HG03097 (cell line): ENCODE measurements around the gene MYO3B.
"Not testable (repeated sequence)": the region's sequence is repeated elsewhere in the genome, so short reads cannot be mapped to it uniquely, and the experiment has no call there.

ENCODE experiments used
- ATAC-seq: cut with Tn5 transposase; IDR thresholded peaks from one replicate; pipeline ENCODE4 v1.9.1; 2021; ENCODE audit not compliant: unreplicated experiment, low FRiP score

MYO3B gene

GRCh38 chr2:170396799-170397459 is 219.0 kb downstream of the MYO3B start:
- ATAC-seq: no peak

- no peak for ATAC-seq
These were observed 223.2 kb downstream of the MYO3B start for GRCh38 chr2:170401187-170401586.

DNA sequence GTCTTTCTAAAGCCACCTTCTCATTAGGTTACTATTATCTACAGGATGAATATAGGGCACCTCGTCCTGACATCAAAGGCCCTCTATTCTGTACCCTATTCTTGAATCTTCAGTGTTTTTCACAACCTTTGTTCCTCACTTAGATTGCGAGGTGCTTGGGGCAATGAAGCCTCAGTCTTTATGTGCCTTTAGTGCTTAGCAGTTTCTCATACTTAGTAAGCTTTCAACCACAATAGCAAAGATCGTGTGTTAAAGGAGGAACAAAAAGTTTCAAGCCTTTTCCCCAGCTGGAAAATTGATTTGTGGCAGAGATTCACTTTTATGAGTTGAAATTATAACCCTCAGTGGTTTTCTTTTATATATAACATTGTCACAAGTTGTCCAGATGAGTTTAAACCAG is 226.9 kb downstream of the MYO3B start:
- no peak for ATAC-seq

GRCh38 chr2:170405326-170405725 is 227.4 kb downstream of the MYO3B start:
- ATAC-seq: no peak

GRCh38 chr2:170408461-170409163 is 230.7 kb downstream of the MYO3B start:
- ATAC-seq: no peak

- ATAC-seq: no peak
These were observed 231.2 kb downstream of the MYO3B start for GRCh38 chr2:170409164-170409535.

DNA sequence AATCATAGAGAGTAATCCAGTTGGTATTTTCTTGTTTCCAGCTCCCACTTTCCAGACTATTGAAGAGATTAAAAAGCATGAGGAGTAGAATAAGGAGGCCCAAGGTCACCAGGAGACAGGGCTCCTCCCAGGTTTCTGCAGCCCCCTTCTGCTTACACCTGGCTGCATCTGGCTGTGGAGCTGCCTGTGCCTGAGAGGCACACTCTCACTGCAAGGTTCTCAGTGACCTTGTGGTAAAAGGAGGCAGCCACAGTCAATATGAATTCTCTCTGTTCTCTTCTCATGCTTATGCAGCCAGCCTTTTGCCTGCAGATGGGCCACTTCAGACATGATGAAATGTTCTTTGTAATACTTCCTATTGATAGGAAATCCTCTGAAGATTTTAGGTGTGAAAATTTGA is 233.7 kb downstream of the MYO3B start:
- no peak for ATAC-seq

GRCh38 chr2:170420961-170421687 is 243.2 kb downstream of the MYO3B start:
- ATAC-seq: no peak

GRCh38 chr2:170423919-170424318 is 246.0 kb downstream of the MYO3B start:
- ATAC-seq: no peak

DNA sequence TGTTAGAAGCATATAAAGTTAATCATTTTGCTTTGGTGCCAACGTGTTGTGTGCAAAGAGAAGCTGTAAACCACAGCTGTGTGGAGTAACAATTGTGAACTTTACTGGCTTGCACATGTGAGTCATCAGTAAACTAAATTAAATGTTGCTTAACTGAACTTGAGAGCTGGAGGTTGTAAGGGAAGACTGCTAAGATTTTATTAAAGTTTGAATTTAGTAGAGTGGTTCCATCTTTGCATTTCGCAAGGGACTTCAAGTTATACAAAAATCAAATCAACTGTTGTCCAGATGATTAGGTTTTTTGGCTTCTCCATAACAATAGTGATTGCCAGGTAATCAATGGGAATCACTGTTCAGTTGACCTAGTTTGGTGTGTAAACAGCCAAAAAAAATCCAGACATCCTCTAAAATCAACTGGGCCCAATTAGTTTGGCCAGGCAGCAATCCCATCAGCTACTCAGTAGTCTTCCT is 247.4 kb downstream of the MYO3B start:
- ATAC-seq: no peak

DNA sequence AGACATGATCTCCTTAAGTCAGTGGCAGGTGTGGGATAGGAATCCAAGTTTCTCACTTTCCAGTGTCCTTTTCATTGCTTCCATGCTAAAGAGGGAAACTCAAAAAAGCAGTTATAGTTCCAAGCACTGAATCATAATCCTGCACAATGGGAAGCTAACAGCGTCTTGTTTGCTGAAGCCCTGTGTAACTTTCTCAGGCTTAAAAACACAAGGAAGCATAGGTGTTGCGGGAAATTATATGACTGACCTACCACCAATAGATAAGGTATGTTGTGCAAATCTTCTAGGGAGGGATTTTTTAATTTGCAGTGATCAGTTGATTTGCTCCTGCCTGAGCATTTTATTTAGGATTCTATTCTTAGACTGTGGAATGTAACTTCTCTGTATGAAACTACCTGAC is 250.9 kb downstream of the MYO3B start:
- ATAC-seq: no peak

GRCh38 chr2:170432823-170433222 is 254.9 kb downstream of the MYO3B start:
- ATAC-seq: no peak

DNA sequence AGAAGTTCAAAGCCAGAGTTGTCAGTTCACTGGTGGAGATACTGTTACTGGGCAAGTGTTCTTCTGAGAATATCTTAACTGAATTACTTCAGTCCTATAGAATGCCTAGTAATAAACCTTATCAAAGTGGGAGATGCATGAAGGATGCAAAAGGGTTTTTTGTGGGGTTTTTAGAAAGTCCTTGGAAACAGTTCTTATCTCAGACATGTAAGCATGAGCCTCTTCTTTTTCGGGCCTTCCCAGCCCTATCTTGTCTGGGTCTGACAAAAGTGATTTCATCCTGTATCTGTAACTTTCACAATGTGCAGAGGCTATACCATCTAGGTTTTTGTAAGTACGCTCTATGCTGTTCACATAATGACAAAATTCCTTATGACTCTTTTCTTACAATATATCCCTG is 255.5 kb downstream of the MYO3B start:
- no peak for ATAC-seq

DNA sequence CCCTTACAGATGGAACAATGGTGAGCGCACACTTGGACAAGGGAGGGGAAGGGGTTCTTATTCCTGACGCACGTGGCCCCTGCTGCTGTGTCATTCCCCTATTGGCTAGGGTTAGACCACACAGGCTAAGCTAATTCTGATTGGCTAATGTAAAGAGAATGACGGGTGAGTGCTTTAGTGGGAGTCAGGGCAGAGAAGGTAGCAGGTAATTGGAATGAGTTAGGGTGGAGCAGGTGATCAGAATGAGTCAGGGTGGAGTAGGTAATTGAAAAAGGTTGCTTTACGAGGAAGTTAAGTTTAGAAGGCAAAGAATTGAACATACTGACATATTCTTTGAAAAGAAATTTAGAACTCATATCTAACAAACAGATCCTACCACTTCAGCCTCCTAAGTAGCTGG is 256.4 kb downstream of the MYO3B start:
- not testable (repeated sequence) for ATAC-seq

DNA sequence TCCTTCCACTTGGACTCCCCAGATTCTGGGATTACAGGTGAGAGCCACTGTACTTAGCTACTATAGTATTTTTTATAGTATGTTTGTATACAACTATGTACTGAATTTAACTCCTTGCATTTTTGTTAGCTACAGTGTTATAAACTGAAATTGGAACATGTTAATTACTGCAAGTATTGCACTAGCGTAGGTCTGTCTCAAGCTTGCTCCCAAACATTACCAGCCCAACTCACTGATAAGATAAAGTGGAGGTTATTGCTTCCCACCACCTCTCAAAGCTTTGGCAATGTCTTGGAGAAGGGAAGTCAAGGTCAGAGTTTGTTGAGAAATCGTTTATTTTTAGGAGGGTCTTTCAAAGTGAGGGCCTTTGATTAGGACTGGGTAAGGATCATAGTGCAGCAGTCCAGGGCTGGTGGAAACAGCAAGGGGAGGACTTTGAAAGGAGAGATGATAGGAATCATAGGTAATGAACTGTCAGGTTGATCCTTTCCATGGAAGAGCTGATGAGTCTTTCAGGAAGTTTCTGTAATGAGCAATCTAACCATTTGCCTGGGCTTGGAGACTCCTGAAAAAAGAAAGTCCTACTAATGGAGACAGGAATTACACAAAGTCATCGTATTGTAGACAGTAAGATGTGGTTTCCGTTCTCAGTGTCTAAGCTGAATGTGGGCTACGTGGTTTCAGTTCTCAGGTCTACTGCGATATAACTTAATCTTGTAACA is 257.1 kb downstream of the MYO3B start:
- no peak for ATAC-seq

DNA sequence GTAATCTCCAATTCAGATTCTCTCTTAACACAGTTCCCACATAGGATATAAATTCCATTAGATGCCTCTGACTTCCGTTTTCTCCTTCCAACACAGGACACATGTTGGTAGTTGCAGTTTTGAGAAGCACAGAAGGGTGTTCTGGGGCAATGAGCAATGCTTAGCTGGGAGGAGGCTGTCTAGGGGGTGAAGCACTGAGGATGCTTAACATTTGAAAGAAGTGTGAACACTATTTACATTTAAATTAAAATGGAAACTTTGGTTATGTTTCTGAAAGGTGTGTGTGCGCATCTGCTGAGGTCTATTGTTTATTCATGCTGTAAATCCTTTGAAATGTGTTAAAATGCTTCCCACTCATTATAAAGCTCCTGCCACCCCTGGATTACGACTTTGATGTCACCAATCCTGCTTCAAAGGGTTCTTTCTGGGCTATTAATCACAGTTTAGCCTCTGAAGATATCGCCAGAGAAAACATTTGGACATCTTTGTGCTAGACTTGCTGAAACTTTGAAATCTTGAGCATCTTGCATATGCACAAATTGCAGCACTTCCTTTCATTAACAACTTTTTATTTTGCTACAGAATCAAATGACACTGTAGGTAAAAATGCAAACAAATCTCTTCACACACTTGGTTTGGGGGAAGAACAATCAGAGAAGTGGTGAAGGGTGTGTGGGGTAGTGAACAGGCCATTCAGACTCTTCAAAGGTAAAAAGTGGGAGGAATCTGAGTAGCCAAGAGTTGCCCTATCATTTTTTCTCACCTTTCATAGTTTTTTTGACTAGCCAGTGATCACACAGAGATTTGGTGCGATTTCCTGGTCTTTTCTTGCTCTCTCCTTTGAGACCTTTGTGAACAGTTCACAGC is 258.4 kb downstream of the MYO3B start:
- ATAC-seq: no peak

DNA sequence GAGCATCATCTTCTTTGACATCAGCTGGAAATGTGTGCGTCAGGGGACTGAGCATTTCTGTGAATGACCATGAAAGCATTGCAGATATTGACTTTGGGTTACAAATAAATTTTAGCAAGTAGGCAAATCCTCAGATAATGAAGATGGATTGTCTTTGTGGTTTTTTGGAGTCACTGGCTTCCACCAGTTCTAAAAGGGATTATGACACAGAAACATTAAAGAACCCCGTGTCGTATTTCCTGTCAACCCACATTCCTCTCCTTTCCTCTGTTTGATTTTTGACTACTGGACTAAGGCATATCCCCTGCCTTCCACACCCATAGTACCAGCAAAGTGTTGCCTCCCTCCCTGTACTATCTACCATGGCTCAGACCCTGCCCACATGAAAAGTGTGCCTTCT is 268.1 kb downstream of the MYO3B start:
- ATAC-seq: no peak

GRCh38 chr2:170449034-170449433 is 271.1 kb downstream of the MYO3B start:
- ATAC-seq: no peak

- ATAC-seq: no peak
These were observed 276.8 kb downstream of the MYO3B start for GRCh38 chr2:170454471-170455372.
